ENCODE results near the gene TPP1.

TPP1 gene

GRCh38 chr11:6646918-6647679 lies 27.9 kb upstream of the TPP1 start:
- peak; percentile 50 for DNase-seq

- DNase-seq, result no peak
Observed at GRCh38 chr11:6646576-6646917, 27.3 kb upstream of the TPP1 start.

DNA sequence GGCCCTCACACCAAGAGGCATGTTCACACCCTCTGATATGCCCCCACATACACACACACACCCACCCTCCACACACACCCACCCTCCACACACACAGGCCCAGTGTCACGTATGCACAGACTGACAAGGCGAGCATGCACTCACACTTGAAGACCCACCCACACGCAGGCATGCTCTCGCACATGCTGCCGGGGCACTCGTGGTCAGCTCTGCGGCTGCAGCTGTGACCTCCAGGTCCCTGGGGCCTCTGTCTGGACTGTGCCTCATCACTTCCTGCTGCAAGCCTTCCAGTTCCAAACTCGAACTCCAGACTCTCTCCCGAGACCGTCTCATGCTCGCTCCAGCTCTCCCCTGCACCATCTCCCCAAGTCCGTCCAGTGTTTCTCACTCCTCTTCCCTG lies 26.8 kb upstream of the TPP1 start:
- DNase-seq, result no peak

GRCh38 chr11:6642957-6643356 lies 23.7 kb upstream of the TPP1 start:
- DNase-seq, result no peak

- no peak for DNase-seq
Observed at GRCh38 chr11:6640985-6641701, 21.9 kb upstream of the TPP1 start.

DNA sequence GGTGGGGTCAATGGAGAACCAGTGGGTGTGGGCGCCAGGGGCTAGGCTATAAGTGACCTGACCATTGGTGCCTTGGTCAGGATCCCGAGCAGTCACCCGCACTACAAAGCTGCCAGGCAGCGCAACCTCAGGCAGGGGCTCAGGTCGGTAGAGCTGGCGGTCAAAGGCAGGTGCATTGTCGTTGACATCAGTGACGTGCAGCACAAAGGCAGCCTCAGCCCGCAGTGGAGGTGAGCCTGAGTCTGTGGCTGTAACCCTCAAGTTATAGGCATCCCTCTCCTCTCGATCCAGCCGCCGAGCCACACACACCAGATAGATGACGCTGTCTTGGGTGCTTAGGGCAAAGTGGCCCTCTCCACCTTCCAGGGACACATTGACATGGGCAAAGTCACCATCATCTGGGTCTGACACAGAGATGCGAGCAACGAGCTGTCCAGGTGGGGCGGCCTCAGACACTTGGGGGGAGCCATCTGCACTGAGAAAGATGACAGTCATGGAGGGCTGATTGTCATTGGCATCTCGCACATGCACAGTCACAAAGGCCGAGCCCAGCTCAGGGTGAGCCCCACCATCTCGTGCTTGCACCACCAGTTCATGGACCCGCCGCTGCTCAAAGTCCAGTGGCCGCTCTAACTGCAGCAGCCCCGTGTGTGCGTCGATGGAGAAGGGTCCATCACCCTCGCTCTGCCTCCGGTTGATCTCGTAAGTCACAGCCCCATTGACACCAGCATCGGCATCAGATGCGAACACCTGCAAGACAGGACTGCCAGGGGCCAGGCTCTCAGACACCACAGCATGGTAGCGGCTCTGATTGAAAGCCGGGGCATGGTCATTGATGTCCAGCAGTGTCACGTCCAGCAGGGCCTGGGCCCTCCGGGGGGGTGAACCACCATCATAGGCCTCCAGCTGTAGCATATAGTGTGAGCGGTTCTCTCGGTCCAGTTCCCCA lies 21.1 kb upstream of the TPP1 start:
- DNase-seq, result no peak

DNA sequence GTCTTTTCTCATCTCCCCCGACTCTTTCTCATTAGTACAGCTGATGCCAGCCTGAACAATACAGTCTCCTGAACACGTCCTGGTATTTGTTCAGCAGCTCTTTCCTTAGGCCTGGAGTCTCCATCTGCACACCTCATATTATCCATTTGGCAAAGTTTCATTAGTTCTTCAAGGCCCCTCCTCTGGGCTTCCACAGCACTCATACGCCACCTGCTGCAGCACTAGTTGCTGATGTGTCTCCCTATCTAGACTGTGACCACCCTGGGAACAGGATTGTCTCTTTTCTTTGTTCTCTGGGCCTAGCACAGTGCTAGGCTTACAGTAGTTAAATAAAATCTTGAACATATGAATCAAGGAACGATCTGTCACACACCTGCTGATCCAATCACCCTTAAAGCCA lies 19.2 kb upstream of the TPP1 start:
- no peak for DNase-seq

GRCh38 chr11:6637871-6638270 lies 18.6 kb upstream of the TPP1 start:
- DNase-seq, result no peak

DNA sequence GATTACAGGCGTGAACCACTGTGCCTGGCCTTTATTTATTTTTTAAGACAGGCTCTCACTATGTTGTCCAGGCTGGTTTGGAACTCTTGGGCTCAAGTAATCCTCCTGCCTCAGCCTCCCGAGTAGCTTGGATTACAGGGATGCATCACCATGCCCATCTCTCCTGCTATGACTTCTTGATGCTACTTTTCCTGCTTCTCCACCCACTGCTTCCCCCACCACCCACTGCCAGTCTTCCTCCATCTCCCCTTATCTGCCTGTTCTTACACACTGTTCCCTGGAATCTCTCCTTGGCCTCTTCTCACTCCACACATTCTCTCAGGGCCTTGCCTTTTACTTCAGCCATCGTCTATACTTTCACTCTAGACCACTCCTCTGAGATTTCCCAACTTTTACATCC lies 17.3 kb upstream of the TPP1 start:
- DNase-seq, result no peak

- peak; percentile 9 for DNase-seq
Observed at GRCh38 chr11:6635082-6635932, 16.1 kb upstream of the TPP1 start.

DNA sequence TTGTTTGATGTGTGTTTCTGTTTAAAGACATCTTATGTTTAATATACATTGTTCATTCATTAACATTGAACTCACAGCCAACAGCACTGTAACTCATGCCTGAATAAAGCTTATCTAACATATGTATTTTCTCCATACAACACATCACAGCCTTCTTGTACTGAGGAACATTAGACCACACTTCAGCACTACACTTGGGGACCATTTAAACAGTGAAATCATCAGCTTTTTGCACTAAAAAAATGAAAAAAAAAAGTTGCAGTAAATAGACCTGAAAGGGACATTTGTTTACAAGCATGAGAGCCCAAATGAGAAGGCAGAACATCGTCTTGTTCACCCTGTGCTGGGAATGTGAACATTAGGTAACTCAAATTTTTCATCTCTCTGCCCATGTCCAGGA lies 15.3 kb upstream of the TPP1 start:
- no peak for DNase-seq

- no peak for DNase-seq
Observed at GRCh38 chr11:6633422-6634408, 14.5 kb upstream of the TPP1 start.

DNA sequence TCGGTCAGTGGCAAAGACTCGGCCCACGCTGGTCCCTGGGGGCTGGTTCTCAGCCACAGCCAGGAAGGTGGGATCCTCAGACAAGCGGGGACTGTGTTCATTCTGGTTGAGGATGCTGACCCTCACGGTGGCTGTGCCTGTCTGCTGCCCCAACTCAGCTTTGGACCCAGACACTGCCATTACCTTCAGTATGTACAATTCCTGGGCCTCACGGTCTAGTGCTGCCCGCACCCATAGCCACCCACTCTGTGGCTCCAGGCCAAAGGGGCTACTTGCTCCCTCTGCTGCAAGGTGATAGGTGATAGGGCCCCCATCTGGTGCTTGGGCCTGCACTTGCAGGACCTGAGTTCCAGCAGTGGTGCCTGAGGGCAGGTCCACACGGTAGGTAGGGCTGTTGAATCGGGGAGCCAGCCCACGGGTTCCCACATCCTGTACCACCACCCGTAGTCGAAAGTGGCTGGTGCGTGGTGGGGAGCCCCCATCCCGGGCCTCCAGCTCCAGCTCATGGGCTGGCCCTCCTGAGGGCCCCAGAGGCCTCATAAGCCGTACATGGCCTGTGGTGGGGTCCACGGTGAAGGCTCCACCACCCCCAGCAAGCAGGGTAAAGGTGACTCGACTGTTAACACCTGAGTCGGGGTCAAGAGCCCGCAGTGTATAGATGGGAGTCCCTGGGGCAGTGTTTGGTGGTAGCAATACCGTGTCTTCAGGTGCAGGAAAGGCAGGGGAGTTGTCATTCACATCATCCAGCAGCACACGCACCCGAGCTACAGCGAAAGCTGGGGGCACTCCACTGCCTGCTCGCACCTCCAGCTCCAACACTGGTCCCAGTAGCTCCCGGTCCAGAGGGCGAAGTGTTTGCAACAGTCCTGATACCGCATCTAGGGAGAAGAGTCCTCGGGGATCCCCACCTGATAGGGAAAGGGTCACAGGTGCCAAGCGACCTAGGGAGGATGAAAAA lies 13.2 kb upstream of the TPP1 start:
- DNase-seq, result no peak

DNA sequence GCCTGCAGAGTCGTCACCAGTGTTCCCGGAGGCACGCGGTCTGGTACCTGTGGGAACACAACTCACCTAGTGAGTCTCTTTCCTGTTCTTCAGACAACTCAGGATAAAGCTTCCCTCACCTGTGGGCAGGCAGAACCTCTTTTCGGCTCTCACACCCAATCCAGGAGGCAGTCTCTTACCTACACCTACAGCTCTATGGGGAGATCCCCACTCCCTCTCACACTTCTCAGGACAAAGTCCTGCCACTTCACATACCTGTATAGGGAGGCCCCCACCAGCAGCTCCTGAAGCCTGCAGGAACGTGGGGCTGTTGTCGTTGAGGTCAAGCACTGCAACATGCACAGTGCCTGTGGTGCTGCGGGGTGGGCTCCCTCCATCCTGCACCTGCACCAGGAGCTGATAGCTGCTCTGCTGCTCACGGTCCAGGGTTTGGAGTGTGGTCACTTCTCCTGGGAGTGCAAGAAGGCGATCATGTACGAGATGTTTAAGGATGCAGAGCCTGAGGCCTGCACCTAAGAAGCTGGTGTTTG lies 12.2 kb upstream of the TPP1 start:
- no peak for DNase-seq

GRCh38 chr11:6630632-6631291 lies 11.5 kb upstream of the TPP1 start:
- DNase-seq, result no peak

DNA sequence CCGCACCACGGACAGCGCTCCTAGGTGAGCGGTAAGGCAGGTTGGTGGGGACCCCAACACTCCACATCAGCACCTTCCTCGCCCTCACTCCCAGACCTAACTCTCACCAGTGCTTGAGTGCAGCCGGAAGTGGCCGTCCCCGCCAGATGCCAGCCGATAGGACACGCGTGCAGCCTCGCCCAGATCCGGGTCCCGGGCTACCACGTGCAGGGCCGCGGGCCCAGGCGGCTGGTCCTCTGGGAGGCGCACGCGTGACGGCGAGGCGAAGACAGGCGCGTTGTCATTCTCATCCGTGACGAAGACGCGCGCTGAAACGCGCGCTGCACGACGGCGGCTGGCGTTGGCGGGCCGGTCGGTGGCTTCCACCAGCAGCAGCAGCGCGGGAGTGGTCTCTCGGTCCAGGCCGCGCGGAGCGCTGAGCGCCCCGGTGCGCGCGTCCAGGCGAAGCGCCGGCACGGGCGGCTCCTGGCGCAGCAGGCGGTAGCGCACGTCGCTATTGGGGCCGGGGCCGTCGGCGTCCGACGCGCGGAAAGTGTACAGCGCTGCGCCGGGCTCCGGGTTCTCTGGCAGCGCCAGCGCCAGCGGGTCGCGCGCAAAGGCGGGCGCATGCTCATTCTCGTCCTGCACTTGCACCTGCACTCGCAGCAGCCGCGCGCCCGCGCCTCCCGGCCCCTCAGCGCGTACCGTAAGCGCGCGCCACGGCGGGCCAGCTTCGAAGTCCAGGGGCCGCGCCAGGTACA lies 10.8 kb upstream of the TPP1 start:
- no peak for DNase-seq

DNA sequence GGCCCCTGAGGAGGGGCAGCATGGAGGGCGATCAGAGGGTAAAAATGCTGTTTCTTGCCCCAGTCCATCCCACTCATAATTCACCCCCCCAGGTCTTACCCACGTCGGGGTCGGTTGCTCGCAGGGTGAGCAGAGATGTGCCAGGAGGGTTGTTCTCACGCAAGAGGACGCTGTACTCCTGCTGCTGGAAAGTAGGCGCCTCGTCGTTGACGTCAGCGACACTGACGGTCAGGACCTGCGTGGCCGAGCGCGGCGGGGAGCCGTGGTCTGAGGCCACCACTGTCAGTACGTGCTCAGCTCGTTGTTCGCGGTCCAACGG lies 10.3 kb upstream of the TPP1 start:
- no peak for DNase-seq

DNA sequence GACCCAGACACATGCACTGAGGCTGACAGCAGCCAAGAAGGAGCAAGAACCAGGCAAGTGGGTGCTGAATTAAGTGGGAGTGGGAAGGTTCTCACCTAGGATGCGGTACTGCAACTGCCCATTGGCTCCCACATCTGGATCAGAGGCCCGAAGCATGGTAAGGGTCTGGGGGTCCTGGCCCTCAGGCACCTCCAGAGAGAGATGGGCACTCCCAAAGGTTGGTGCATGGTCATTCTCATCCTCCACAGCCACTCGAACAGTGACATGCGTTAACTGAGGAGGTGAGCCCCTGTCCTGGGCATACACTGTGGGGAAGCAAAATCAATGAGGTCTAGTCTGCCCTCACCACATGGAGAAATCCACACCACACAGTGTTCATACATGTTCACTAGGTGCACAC lies 9.3 kb upstream of the TPP1 start:
- no peak for DNase-seq

DNA sequence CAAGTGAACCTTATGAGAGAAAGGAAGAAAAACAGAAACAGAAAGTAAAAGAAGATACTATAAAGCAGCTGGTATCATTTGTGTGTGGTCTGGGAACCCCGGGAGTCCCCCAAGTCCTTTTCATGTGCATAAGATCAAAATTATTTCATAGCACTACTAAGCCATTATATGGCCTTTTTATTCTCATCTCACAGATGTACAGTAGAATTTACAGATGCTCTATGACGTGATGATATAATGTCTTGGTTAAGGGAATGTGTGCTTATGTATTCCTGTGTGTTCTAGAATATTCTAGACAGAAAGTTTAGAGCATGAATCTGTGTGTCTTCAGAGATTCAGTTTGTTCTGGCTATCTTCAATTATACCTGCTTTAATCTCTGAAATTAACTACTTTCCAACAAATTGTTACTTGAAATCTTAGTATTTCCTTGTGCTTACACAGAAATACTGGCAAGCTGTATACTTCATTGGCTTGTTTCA lies 8.6 kb upstream of the TPP1 start:
- DNase-seq, result no peak

Data from SIG-M5 (cell line).